ENCODE results near the gene CPM. TPM values are rescaled to one million over a fixed set of nuclear protein-coding genes. Genes with fewer than 3 reads are reported as not detected.

CPM gene
- total and polyA plus RNA-seq, 8 donors: 5.7 to 103 (median 45.8) TPM

- intact Hi-C loops (cut with DNase I; ENCODE audit: low total_unique reads): no loop called here
- Histone ChIP-seq H3K36me3 (no peaks in the 10 kb centered on the region), H3K9me3 (no peaks in the 10 kb centered on the region), H3K27me3 (no peaks in the 10 kb centered on the region), H3K4me3 (no peak overlapping the region), H3K27ac (no peak overlapping the region), H3K4me1 (peaks cover 0 to 11% (median 0%) of the 10 kb centered on the region in 4 donors)
- no peak for DNase-seq
- WGBS, 5 donors: 90 to 98% (median 95%) methylated on average over 4 of the region's 4 CpGs
- no peak for TF ChIP-seq POLR2A (IDR thresholded peaks at IDR 0.05)
- TF ChIP-seq CTCF (IDR thresholded peaks at IDR 0.05): no peak
- TF ChIP-seq POLR2AphosphoS5 (IDR thresholded peaks at IDR 0.05): no peak
- no peak for TF ChIP-seq EP300 (IDR thresholded peaks at IDR 0.05)
These were observed 19.3 kb downstream of the CPM start for GRCh38 chr12:68913682-68914081.

- no peak overlapping the region for H3K27ac ChIP-seq
- H3K36me3 ChIP-seq: no peaks in the 10 kb centered on the region
- no peaks in the 10 kb centered on the region for H3K9me3 ChIP-seq
- no peak for DNase-seq
- peaks cover 0 to 11% (median 0%) of the 10 kb centered on the region in 4 donors for H3K4me1 ChIP-seq
- H3K27me3 ChIP-seq: no peaks in the 10 kb centered on the region
- TF ChIP-seq EP300 (IDR thresholded peaks at IDR 0.05) (no peak), CTCF (IDR thresholded peaks at IDR 0.05) (no peak), POLR2AphosphoS5 (IDR thresholded peaks at IDR 0.05) (no peak), POLR2A (IDR thresholded peaks at IDR 0.05) (no peak)
- H3K4me3 ChIP-seq: no peak overlapping the region
- intact Hi-C loops (cut with DNase I; ENCODE audit: low total_unique reads): no loop called here
- 77 to 92% (median 86%) methylated on average over 2 of the region's 2 CpGs for WGBS, 5 donors
These were observed 20.1 kb downstream of the CPM start for GRCh38 chr12:68912916-68913315.

GRCh38 chr12:68911197-68911718, 21.7 kb downstream of the CPM start:
- no peak overlapping the region for H3K4me3 ChIP-seq
- DNase-seq: no peak
- H3K4me1 ChIP-seq: peaks cover 0 to 11% (median 0%) of the 10 kb centered on the region in 4 donors
- intact Hi-C loops (cut with DNase I; ENCODE audit: low total_unique reads): no loop called here
- no peaks in the 10 kb centered on the region for H3K9me3 ChIP-seq
- H3K27me3 ChIP-seq: no peaks in the 10 kb centered on the region
- H3K36me3 ChIP-seq: no peaks in the 10 kb centered on the region
- no peak for TF ChIP-seq CTCF (IDR thresholded peaks at IDR 0.05)
- no peak for TF ChIP-seq POLR2A (IDR thresholded peaks at IDR 0.05)
- no peak for TF ChIP-seq POLR2AphosphoS5 (IDR thresholded peaks at IDR 0.05)
- TF ChIP-seq EP300 (IDR thresholded peaks at IDR 0.05): no peak
- 54 to 69% (median 63%) methylated on average over 2 of the region's 2 CpGs for WGBS, 5 donors
- peak overlapping the region in 1 of 5 donors; percentile 3 for H3K27ac ChIP-seq

GRCh38 chr12:68910128-68910527, 22.8 kb downstream of the CPM start:
- Histone ChIP-seq H3K4me1 (peaks cover 0 to 11% (median 0%) of the 10 kb centered on the region in 4 donors), H3K9me3 (no peaks in the 10 kb centered on the region), H3K27ac (no peak overlapping the region), H3K4me3 (no peak overlapping the region), H3K27me3 (no peaks in the 10 kb centered on the region), H3K36me3 (no peaks in the 10 kb centered on the region)
- no peak for DNase-seq
- intact Hi-C loops (cut with DNase I; ENCODE audit: low total_unique reads): no loop called here
- no peak for TF ChIP-seq CTCF (IDR thresholded peaks at IDR 0.05)
- no peak for TF ChIP-seq POLR2A (IDR thresholded peaks at IDR 0.05)
- TF ChIP-seq EP300 (IDR thresholded peaks at IDR 0.05): no peak
- no peak for TF ChIP-seq POLR2AphosphoS5 (IDR thresholded peaks at IDR 0.05)
- WGBS, 5 donors: 72 to 84% (median 82%) methylated on average over 2 of the region's 2 CpGs
